Stimulated activated CD4-positive, alpha-beta T cell treated with anti-CD3 and anti-CD28 coated beads, Interleukin-4, amount 100 ng/mL, for 48 hours (primary cell): Measurements from ENCODE around the gene RTN3.
"Not testable (repeated sequence)": the region's sequence is repeated elsewhere in the genome, so short reads cannot be mapped to it uniquely, and the experiment has no call there.

Experiments used
- DNase-seq, 2 donors: peaks; one replicate each; pipeline ENCODE4 v3.0.0-alpha.2; 2020; ENCODE audit warnings: low read depth in 2 of 2

RTN3 gene, protein sequence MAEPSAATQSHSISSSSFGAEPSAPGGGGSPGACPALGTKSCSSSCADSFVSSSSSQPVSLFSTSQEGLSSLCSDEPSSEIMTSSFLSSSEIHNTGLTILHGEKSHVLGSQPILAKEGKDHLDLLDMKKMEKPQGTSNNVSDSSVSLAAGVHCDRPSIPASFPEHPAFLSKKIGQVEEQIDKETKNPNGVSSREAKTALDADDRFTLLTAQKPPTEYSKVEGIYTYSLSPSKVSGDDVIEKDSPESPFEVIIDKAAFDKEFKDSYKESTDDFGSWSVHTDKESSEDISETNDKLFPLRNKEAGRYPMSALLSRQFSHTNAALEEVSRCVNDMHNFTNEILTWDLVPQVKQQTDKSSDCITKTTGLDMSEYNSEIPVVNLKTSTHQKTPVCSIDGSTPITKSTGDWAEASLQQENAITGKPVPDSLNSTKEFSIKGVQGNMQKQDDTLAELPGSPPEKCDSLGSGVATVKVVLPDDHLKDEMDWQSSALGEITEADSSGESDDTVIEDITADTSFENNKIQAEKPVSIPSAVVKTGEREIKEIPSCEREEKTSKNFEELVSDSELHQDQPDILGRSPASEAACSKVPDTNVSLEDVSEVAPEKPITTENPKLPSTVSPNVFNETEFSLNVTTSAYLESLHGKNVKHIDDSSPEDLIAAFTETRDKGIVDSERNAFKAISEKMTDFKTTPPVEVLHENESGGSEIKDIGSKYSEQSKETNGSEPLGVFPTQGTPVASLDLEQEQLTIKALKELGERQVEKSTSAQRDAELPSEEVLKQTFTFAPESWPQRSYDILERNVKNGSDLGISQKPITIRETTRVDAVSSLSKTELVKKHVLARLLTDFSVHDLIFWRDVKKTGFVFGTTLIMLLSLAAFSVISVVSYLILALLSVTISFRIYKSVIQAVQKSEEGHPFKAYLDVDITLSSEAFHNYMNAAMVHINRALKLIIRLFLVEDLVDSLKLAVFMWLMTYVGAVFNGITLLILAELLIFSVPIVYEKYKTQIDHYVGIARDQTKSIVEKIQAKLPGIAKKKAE

DNA sequence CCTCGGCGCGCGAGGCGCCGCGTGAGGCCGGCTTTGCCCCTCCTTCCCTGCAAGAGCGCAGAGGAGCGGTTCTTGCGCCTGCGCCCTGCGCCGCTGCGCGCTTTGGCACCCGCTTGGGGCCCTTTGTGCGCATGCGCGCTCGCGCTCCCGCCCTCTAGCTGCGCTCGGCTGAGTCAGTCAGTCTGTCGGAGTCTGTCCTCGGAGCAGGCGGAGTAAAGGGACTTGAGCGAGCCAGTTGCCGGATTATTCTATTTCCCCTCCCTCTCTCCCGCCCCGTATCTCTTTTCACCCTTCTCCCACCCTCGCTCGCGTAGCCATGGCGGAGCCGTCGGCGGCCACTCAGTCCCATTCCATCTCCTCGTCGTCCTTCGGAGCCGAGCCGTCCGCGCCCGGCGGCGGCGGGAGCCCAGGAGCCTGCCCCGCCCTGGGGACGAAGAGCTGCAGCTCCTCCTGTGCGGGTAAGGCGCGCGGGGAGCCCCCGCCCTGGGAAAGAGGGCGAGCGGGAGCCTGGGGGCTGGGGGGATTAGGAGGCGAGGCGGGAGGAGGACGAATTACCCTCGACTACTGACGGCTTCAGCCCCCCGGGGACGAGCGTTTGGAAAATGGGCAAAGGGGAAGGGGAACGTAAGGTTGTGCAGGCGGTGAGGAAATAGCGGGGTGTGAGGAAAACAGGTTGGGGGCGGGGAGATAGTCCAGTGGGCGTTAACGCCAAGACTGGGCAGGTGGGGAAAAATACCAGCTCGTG, at the start of gene RTN3:
RTN3 (plus strand) TSS at position 180 of the 745 bp plus-strand sequence; CDS start at position 317, 137 bp downstream.
- peak; percentile 96 to 97 for DNase-seq

DNA sequence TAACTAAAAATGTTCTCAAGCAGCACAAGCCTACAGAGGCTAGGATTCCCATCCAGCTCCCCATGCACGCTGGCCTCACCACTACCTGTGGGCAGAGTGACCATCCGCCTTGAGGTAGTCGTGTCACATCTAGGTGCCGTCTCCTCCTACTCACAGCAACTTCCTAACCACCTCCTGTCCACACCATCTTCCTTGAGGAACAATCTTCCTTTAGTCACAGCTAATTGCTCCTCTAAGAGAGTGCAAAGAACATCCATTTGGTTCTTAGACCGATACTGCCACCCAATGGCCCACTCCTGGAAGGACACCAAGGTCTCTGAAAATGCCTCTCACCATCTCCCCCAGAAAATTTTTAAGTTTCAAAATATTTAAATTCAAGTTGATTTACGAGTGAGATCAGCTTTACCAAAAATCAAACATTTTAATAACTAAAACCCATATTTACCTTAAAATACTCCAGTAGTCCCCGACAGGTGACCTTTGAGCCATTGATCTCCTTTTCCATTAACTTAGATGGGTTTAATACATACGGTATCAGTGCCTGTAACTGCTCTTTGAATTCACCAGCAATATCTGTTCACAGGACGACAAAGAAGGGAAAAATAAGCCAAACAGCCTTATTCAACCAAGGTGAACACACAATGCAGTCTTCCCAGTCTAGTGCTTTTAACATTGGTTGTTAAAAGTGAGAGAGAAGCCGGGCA, 45.4 kb upstream of the RTN3 start:
- peak; percentile 43 to 56 for DNase-seq

DNA sequence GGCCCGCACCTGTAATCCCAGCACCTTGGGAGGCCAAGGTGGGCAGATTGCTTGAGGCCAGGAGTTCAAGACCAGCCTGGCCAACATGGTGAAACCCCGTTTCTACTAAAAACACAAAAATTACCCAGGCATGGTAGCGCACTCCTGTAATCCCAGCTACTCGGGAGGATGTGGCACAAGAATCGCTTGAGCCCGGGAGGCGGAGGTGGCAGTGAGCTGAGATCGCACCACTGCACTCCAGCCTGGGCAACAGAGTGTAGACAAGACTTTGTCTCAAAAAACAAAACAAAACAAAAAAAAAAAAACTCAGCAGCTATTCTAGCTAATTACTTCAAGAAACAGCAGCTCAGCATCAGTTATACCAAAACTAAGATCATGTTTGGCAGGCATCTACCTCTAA, 42.9 kb upstream of the RTN3 start:
- not testable (repeated sequence) for DNase-seq

DNA sequence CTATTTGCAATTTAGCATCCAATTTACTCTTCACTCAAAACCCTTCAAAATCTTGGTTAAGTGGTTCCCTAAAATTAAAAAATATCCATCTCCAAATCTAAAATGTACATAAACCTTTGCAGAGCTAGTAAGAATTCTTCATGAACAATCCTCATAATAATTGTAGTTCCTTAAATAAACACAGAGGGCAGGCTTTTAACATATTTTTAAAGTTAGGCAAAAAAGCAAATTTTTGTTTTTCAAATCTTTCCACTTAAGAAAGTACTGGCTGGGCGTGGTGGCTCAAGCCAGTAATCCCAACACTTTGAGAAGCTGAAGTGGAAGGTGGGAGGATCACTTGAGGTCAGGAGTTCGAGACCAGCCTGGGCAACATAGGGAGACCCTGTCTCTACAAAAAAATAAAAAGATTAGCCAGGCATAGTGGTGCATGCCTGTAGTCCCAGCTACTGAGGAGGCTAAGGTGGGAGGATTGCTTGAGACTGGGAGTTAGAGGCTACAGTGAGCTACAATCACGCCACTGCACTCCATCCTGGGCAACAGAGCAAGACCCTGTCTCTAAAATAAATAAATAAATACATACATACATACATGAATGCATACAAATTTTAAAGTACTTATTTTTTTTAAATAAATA, 42.0 kb upstream of the RTN3 start:
- DNase-seq: no peak

DNA sequence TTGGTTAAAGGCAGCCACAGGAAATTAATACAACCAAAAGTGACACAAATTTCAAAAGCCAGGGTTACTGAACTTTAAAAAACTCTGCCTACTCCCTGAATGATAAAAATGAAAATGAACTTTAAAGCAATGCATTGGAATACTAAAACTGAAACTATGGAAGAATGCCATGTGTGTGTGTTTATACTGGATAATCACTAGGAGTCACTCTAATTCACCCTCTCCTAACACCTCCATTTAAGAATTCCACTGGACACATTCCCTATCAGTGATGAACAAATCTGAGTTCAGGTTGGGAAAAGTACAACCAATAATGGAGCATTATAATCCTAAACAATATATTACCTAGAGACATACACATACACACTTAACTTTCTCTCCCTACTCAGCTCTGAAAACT, 39.6 kb upstream of the RTN3 start:
- DNase-seq: no peak

DNA sequence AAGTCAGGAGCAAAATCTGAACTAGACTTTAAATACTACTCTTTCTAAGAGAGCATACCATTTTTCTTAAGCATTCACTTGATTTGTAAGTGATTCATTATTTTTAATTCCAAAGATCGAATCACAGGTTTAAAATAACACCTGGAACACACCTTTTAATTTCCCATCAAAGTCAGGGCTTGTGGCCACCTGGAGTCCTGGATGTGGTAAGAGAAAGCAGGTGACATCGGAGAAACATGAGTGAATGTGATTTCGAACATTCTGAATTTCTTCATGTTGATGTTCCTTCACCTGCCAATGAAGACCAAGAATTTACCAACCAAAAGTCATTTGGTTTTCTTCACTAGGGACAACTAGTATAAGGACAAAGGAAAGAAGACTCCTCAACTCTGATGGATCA, 38.1 kb upstream of the RTN3 start:
- DNase-seq: no peak

DNA sequence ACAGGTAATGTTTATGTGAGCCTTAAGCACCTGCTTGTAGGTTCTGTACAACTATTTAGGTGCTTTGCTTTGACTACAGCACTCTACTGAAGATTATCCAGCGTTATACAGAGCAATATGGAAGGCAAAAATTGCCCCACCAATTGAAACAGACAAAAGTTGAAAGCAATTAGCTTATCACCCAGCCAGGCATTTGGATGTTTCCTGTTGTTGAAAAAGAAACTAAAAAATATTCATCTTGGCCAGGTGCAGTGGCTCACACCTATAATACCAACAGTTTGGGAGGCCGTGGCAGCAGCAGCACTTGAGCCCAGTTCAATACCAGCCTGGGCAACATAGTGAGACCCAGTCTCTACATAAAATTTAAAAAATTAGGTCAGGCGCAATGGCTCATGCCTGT, 28.6 kb upstream of the RTN3 start:
- DNase-seq: no peak

DNA sequence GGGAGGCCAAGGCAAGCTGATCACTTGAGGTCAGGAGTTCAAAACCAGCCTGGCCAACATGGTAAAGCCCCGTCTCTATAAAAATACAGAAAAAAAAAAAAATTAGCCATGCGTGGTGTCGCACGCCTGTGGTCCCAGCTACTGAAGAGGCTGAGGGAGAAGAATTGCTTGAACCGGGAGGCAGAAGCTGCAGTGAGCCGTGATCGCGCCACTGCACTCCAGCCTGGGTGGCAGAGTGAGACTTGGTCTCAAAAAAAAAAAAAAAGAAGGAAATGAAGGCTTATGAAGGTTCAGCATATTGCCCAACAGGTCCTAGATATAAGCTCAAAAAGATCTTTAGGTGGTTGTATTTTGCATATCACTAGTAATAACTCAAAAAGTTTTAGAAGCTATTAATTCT, 20.3 kb upstream of the RTN3 start:
- no peak for DNase-seq

DNA sequence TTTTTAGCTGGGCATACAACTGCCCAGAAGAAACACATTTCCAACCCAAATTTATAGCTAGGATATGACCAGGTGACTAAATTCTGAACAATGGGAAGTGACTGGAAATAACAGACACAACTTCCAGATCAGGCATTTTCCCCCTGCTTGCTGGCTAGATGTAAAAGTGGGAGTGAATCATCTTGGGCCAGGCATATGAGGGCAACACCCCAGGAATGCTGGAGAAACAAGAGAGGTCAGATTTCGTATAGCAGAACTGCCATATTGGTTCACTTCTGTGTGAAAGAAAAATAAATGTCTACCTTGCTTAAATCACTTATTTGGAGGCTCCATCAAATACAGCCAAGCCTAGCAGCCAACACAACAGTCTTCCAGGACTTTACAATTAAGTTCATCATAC, 17.5 kb upstream of the RTN3 start:
- DNase-seq: no peak

DNA sequence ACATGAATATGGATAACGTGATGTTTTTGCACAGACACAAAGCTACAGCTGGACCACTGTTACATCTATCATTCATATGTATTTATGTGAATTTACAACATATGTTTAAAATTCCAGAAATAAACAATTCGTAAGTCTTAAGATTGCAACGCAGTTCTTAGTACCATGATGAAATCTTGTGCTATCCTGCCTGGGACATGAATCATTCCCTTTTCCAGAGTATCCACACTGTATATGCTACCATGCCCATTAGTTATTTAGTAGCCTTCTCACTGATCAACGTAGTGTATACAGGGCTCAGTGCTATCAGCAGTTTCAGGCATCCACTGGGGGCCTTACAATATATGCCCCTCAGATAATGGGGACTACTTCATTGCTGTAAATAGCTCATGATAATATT, 14.4 kb upstream of the RTN3 start:
- no peak for DNase-seq

DNA sequence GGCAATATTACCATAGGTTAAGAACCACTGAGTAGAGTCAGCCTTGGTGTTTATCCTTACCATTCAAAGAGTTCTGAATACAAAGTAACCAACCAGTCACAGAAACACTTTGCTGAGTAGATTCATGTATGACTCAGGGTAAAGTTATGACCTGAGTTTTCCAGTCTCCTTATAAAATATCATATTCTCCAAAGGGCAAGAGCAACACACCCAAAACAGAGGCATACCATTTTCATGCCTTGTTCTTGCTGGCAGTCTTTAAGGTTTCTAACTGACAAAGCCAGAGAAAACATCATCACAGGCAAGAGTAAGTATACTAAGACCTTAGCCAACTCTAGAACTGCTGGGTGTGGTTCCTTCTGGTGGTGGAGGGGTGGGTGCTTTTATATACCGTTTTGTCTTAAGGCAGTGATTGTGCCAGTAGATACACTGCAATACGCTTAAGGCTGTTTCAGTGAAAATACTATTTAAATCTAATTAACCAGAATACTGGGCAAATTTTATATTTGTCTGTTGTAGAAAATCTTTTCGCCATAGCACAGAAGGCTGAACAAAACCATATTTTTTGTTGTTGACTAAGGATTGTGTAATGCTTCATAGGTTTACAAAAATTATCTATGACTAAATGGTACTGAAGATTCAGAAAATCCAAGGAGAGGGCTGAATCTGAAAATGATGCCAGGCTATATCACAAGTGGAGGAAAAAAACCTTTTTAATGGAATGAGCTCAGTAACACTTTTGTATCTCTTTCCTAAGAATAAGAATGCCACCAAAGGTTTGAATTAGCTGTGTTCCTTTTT, 13.1 kb upstream of the RTN3 start:
- no peak for DNase-seq

DNA sequence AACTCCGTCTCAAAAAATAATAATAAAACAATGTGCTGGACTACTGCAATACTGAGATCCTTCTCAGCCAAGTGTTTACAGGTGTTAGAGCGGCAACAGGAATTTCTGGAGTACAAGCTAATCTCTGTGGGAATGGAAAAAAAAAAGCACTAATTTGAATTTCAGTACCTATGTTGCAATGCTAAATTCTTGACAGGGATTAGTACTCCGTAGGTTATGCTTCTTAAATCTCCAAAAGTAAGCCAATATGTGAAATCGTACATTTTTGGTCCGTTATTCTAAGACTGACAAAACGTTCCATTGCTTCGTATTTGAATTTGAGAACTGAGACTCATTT, 11.2 kb upstream of the RTN3 start:
- no peak for DNase-seq

DNA sequence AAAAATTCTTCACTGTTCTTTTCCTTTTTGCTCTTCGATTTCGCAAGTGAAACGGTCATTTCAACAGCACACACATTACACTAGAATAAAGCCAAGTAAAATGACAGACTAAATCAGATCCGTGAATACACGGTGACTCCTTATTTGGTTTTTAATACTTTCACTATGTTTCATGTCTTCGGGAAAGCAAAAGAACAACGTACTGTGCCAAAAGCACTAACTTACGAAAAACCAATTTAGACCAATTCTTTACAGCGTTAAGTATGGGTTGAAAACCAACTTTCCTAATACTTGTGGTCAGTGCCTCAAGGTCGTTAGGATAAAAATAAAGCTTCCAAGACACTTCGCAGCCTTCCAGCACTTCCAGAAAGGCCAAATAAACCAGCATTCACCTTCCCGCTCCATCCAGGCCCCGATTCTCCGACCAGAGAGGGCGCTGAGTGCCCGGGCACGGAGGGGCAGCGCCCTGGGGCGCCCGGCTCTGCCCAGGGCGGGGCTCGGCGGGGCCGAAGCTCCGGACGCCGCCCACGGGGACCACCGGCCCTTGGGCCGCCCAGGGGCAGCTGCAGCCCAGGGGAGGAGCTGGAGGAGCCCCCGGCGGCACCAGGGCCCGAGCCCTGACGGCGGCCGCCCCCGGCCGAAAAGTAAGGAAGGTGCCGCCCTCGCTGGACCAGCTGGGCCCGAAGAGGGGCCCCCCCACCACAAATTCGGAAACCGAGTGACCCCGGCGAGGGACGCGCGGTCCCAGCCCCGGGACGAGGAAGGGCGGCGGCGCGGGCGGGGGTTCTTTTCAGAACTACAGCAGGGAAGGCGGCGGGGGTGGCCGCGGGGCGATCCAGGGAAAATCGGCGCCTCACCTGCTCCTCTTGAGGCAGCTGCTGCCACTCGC, 10.6 kb upstream of the RTN3 start:
- DNase-seq: no peak

DNA sequence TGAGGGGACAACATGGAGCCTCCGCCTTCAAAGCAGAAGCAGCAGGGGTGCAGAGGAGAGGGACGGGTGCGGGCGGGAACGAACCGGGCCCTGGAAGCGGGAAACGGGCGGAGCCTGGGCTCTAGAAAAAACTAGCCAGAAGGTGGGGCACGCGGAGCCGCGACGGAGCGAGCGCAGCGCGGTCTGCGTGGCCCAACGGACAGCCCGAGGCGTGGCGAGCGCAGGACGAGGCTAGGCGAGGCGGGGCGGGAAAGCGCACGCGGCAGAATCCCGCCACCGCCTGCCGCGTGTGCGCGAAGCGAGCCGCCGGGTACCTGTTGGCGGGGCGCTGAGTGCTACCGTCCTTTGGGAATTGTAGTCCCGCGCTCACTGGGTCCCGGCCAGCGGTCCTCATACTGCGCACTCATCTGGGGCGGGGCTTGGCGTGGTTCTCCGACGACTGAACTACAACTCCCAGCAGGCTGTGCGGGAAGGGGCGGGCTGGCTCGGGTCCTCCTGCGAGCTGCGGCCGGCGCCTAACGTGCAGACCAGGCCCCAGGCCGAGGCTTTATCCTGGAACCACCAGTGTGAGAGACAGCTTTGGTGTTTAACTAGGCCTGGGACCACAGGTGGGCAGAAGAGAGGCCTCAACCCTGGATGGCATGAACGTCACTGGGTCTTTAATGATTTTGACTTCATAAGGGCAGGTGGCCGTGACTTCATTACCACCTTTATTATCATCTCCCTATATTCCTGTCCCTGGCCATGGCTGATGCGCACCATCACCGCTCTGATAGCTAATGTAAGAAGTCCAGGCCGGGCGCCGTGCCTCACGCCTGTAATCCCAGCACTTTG, 9.8 kb upstream of the RTN3 start, which contains the start of gene ATL3:
ATL3 (minus strand) TSS at position 55 of the 834 bp plus-strand sequence; CDS start at position 14, 41 bp downstream.
- DNase-seq: peak; percentile 90 to 93

DNA sequence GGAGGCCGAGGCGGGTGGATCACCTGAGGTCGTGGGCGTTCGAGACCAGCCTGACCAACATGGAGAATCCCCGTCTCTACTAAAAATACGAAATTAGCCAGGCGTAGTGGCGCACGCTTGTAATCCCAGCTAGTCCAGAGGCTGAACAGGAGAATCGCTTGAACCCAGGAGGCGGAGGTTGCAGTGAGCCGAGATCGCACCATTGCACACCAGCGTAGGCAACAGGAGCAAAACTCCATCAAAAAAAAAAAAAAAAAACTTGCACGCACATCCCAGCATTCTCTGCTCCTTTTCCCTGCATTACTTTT, 9.2 kb upstream of the RTN3 start:
- no peak for DNase-seq

DNA sequence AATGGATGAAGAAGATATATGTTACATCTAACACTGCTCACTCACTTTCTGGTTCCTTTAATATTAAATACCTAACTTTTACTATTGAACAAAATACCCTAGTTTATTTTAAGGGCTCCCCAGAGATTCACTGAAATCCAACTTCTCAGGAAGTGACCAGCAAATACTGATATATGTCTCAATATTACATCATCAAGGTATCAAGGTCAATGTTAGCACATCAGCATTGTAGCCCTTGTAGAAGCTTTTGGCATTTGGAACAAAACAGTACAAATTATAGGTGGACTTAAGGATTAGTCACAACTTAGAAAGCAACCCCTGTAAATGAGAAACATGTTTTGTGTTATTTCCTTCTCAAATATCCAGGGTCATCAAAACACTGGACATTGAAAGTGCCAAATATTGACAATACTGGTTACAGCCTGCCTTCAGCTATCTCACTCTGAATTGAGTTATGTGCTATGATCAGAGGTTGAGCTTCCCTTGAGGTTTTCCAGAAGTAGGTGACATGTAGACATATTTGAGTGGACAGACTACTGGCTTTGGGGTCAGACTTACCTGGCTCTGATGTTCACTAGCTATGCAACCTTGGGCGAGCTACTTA, 8.3 kb upstream of the RTN3 start:
- DNase-seq: no peak

DNA sequence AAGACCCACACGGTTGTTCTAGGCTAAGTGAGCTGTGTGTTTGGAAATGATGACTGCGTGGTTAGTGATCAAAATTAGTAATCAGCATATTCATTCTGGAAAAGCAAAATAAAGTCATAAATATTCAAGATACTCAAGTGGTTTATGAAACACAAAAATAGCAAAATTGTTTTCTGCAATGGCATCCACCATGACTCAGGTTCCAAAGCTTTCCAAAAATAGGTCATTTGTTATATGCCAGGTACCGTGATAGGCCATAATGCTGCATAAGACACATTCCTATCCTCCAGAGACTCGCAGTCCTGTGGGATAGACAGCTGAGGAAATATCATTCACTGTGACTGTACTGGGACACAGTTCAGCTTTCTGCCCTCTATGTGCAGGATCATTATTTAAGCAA, 7.7 kb upstream of the RTN3 start:
- DNase-seq: no peak

DNA sequence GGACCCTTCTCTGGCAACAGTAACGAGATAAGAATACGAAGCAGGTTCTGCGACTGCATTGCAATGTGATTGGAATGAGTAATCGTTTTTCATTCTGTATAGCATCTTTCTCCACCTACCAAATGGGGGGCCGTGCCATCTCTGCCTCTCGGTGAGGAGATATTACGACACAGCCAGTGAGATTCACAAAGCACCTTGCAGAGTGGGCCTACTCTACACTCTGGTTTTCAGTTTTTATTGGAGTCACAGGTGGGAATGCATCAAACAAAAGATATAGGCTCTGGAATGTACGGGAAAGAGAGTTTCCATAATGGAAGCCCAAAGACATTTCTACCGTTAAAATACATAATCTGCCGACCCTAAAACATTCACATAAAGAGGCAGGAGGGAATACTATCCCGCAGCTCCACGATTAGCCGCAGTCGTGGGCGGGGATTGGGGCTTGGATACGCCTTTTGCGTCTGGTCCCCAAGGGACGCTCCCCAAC, 423 bp upstream of the RTN3 start:
- no peak for DNase-seq
